ENCODE results near the gene RTN1. TPM values are rescaled to one million over a fixed set of nuclear protein-coding genes. Genes with fewer than 3 reads are reported as not detected.

RTN1 gene
- total RNA-seq, 4 donors from 2014 or later = 5.0 to 7.0 (median 5.7) TPM

DNA sequence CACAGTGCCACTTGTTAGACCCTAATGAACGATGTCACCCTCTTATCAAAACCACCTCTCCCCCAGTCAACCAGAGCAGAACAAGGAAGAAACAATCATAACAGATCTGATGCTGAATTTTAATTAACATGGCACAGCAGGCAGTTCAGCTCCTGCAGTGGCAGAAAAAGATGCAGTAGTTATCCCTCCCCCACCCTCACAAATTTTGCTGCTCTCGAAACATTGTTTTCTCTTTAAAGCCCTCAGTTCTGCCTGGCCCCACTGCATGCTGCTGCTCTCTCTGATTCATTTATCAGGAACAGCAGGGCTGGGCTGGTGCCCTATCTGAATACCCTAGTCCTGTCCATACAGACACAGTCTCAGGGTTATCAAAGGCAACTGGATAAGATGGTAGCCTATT, 306.2 kb downstream of the RTN1 start:
- H3K4me3 ChIP-seq = no peak overlapping the region
- H3K27ac ChIP-seq = peak overlapping the region in 1 of 4 donors; percentile 33
- TF ChIP-seq CTCF (IDR thresholded peaks at IDR 0.05) (no peak), POLR2A (IDR thresholded peaks at IDR 0.05) (no peak)
- no peaks in the 10 kb centered on the region for H3K27me3 ChIP-seq
- no peak for DNase-seq
- H3K9me3 ChIP-seq = no peaks in the 10 kb centered on the region
- H3K4me1 ChIP-seq = peaks cover 0 to 10% (median 0%) of the 10 kb centered on the region in 4 donors
- no peaks in the 10 kb centered on the region for H3K36me3 ChIP-seq

DNA sequence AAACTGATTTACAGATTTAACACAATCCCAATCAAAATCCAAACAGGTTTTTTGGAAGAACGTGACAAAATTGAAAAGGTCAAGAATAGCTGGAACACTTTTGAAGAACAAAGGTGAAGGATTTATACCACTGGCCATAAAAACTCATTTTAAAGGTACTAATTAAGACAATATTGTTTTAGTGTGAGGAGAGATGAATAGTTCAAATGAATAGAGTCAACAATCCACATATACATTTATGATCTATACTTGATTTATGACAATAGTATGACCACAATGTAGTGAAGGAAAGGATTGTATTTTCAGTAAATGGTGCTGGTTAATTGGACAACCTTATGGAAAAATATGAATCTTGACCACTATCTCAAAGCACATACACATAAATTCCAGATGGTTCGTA, 323.3 kb downstream of the RTN1 start:
- DNase-seq = no peak
- Histone ChIP-seq H3K27ac (no peak overlapping the region), H3K4me1 (no peaks in the 10 kb centered on the region), H3K36me3 (no peaks in the 10 kb centered on the region), H3K9me3 (no peaks in the 10 kb centered on the region), H3K27me3 (no peaks in the 10 kb centered on the region), H3K4me3 (no peak overlapping the region)
- TF ChIP-seq CTCF (IDR thresholded peaks at IDR 0.05) (no peak), POLR2A (IDR thresholded peaks at IDR 0.05) (no peak)

Small RNAs within 50 kb of the gene (small RNA-seq; reads per million reads assigned to genes)
- 0 reads per million in 2 donors for gene MIR5586

Other genes starting within 250 kb of the RTN1 start
- 10 to 100 TPM in 1 of 4 donors, 1 to 10 TPM in 1, under 1 TPM in 1, not detected in 1; 0.27 to 13.4 (median 5.1) TPM for gene LRRC9, start 49.4 kb upstream of the RTN1 start, total RNA-seq
- gene PCNX4, start 221.1 kb upstream of the RTN1 start, total RNA-seq = 10 to 100 TPM; 42.2 to 60.2 (median 51.9) TPM

Data from Peyer's patch (tissue), 4 donors.